Kidney (tissue), 14 donors: ENCODE measurements around the gene AMPH. TPM values are rescaled to one million over a fixed set of nuclear protein-coding genes. Genes with fewer than 3 reads are reported as not detected.

Experiments
- DNase-seq, 5 donors: peaks; one replicate each; pipeline ENCODE4 v3.0.0-alpha.2; 2013 to 2020
- FAIRE-seq: peaks from 2 replicates; lab custom pipeline; 2012; peaks lifted over from hg19 to GRCh38; lab: Jason Lieb, UNC
- H3K27ac ChIP-seq, 2 donors: one replicate each; pipeline ENCODE4 v1.7.0; 2013; ENCODE audit warnings: low read depth in 2 of 2, low read length in 2 of 2, inconsistent platforms in 1 of 2
- H3K27me3 ChIP-seq: one replicate; pipeline ENCODE4 v1.7.1; 2013; ENCODE audit warnings: low read length, inconsistent platforms; ENCODE audit not compliant: control insufficient read depth, insufficient read depth
- H3K36me3 ChIP-seq, 3 donors: one replicate each; pipeline versions ENCODE4 v1.7.0 to v1.7.1; 2013; ENCODE audit warnings: low read length in 3 of 3, control low read depth in 1 of 3, inconsistent platforms in 1 of 3; ENCODE audit not compliant: insufficient read depth in 3 of 3, control insufficient read depth in 2 of 3
- H3K4me1 ChIP-seq, 3 donors: one replicate each; pipeline versions ENCODE4 v1.7.0 to v1.7.1; 2013; ENCODE audit warnings: low read length in 3 of 3, inconsistent platforms in 1 of 3, low read depth in 1 of 3; ENCODE audit not compliant: control insufficient read depth in 2 of 3, insufficient read depth in 2 of 3
- H3K4me3 ChIP-seq, 3 donors: one replicate each; pipeline versions ENCODE4 v1.7.0 to v1.8.1; 2013; ENCODE audit warnings: low read length in 3 of 3, control low read depth in 1 of 3, inconsistent platforms in 1 of 3
- H3K9ac ChIP-seq, 3 donors: one replicate each; pipeline versions ENCODE4 v1.7.0 to v1.7.1; 2013; ENCODE audit warnings: low read length in 3 of 3, control low read depth in 1 of 3, inconsistent platforms in 1 of 3
- H3K9me3 ChIP-seq, 3 donors: one replicate each; pipeline versions ENCODE4 v1.7.0 to v1.7.1; 2013; ENCODE audit warnings: low read length in 3 of 3, control low read depth in 1 of 3, inconsistent platforms in 1 of 3; ENCODE audit not compliant: control insufficient read depth in 2 of 3, insufficient read depth in 1 of 3
- intact Hi-C: fragments of 100-400 bp; cut with DNase I; formaldehyde crosslinking; loops from one replicate; pipeline ENCODE4 v1.11.1; 2022
- polyA plus RNA-seq: library from polyadenylated mRNA; stranded (reverse); fragments of 350-450 nt; fragmentation: Illumina TruSeq; extraction: RNeasy Lipid Tissue Mini Kit (QIAGEN cat#74804); gene quantifications from one replicate; pipeline ENCODE4 v1.2.3, GENCODE V29; 2014; ENCODE audit warnings: low read depth, low replicate concordance; ENCODE audit not compliant: insufficient read depth
- total RNA-seq: library from RNA; stranded (reverse); fragmentation: NEBNext Ultra II Directional; extraction: Animal tissue kit (Norgen Biotek cat#: 25700); gene quantifications from one replicate; pipeline ENCODE4 v1.2.1, GENCODE V29; 2021
- TF ChIP-seq, protein P1 (sequence below): IDR thresholded peaks from 3 replicates; pipeline ENCODE4 v1.5.1; 2012; ENCODE audit warnings: mild to moderate bottlenecking, moderate library complexity, borderline replicate concordance; ENCODE audit not compliant: insufficient read depth; ENCODE audit errors: extremely low read depth
- donor health status: control.
- donor health status: control.
- donor health status: control.
- donor health status: control.
- donor health status: control.
- donor health status: DM: yes; HTN: yes; CAD: no.
- donor health status: Normal renal cell carcinoma (clear cell type).

AMPH gene
- total and polyA plus RNA-seq, 2 donors from 2014 or later, result 1.2 to 1.4 TPM

DNA sequence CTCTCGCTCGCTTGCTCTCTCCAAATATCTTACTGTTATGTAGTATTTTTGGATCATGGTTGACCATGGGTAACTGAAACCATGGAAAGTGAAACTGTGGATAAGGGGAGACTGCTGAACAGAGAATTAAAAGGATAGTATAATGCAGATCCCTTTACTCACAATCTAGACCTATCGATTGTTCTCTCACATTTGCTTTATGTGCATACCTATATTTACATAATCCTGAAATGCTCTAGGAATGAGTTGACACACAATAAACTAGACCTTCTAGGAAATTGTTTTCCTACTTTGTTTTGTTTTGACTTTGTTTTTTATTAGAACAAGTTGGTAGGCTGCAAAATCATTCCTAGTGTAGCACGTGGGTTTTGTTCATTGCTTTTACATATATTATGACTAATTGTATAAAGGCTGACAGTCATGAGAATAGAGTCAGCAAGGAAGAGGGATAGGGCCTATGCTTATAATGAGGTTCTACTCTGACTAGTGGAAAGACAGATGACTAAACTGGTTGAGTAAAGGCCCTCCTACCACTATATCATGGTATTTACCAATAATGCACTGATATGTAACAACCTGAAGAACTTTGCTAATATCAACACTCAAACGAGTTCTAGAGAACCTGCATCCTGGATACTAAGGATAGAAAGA lies 182.5 kb downstream of the AMPH start:
- no peak for DNase-seq
- no peak for FAIRE-seq
- Histone ChIP-seq H3K36me3 (no peaks in the 10 kb centered on the region), H3K9ac (no peak overlapping the region), H3K27ac (no peak overlapping the region), H3K4me3 (no peak overlapping the region), H3K4me1 (peaks cover 0 to 2% (median 0%) of the 10 kb centered on the region in 3 donors), H3K27me3 (no peaks in the 10 kb centered on the region), H3K9me3 (no peaks in the 10 kb centered on the region)
- intact Hi-C loops, result no loop called here
- TF ChIP-seq, protein P1, sequence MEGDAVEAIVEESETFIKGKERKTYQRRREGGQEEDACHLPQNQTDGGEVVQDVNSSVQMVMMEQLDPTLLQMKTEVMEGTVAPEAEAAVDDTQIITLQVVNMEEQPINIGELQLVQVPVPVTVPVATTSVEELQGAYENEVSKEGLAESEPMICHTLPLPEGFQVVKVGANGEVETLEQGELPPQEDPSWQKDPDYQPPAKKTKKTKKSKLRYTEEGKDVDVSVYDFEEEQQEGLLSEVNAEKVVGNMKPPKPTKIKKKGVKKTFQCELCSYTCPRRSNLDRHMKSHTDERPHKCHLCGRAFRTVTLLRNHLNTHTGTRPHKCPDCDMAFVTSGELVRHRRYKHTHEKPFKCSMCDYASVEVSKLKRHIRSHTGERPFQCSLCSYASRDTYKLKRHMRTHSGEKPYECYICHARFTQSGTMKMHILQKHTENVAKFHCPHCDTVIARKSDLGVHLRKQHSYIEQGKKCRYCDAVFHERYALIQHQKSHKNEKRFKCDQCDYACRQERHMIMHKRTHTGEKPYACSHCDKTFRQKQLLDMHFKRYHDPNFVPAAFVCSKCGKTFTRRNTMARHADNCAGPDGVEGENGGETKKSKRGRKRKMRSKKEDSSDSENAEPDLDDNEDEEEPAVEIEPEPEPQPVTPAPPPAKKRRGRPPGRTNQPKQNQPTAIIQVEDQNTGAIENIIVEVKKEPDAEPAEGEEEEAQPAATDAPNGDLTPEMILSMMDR, result no peak

DNA sequence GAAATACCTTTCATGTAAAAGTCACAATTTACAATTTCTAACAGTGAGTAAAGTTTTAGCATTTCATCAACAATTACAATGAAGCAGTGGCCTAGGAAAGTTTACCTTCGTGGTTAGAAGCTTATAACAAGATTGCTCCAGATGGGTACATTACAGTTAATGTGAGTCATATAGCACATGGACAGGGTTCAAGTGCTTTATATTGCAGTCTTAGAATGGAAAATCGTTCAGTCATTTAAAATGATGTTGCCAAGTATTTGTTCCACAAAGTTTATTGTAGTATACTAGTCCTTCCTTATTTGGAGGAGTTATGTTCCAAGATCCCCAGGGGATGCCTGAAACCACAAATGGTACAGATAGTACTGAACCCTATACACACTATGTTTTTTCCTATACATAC lies 183.1 kb downstream of the AMPH start:
- DNase-seq, result no peak
- intact Hi-C loops, result no loop called here
- no peak overlapping the region for H3K9ac ChIP-seq
- no peaks in the 10 kb centered on the region for H3K36me3 ChIP-seq
- no peaks in the 10 kb centered on the region for H3K9me3 ChIP-seq
- no peak overlapping the region for H3K4me3 ChIP-seq
- H3K27ac ChIP-seq, result no peak overlapping the region
- no peaks in the 10 kb centered on the region for H3K27me3 ChIP-seq
- TF ChIP-seq, protein P1, result no peak
- FAIRE-seq, result no peak
- H3K4me1 ChIP-seq, result peaks cover 0 to 2% (median 0%) of the 10 kb centered on the region in 3 donors

DNA sequence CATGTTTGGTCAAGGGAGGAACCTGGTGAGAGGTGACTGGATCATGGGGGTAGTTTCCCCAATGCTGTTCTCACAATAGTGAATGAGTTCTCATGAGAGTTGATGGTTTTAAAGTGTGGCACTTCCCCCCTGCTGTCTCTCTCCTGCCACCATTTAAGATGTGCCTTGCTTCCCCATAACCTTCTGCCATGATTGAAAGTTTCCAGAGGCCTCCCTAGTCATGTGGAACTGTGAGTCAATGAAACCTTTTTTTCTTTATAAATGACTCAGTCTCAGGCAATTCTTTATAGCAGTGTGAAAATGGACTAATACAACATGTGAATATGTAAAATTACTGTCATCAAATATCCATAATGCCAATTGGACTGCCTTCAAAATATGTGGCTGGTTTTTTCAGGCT lies 192.2 kb downstream of the AMPH start:
- Histone ChIP-seq H3K9me3 (no peaks in the 10 kb centered on the region), H3K4me1 (no peaks in the 10 kb centered on the region), H3K27me3 (no peaks in the 10 kb centered on the region), H3K9ac (no peak overlapping the region), H3K27ac (no peak overlapping the region), H3K36me3 (no peaks in the 10 kb centered on the region), H3K4me3 (no peak overlapping the region)
- TF ChIP-seq, protein P1, result no peak
- DNase-seq, result no peak
- FAIRE-seq, result no peak
- intact Hi-C loops, result no loop called here

DNA sequence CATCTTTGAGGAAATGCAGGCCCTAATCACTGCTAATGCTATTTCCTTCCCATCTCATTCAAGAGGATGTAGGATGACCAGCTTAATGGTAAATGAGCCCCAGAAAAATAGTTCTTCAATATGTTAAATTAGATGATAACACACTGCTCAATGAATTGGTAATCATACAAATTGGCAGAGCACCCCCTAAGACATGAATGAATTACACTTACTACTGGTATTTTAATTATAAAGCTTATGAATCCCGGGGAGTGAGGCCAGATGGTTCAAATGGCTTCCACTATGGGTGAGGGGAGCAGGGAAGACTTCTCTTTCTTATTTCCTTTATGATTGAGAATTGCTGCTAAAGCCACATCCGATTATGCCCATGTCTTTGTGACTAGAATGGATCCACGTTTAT lies 198.5 kb downstream of the AMPH start:
- FAIRE-seq, result no peak
- TF ChIP-seq, protein P1, result no peak
- intact Hi-C loops, result no loop called here
- DNase-seq, result no peak
- H3K36me3 ChIP-seq, result no peaks in the 10 kb centered on the region
- no peaks in the 10 kb centered on the region for H3K9me3 ChIP-seq
- no peaks in the 10 kb centered on the region for H3K27me3 ChIP-seq
- no peak overlapping the region for H3K27ac ChIP-seq
- no peak overlapping the region for H3K9ac ChIP-seq
- no peaks in the 10 kb centered on the region for H3K4me1 ChIP-seq
- no peak overlapping the region for H3K4me3 ChIP-seq
